Stimulated activated CD4-positive, alpha-beta T cell treated with anti-CD3 and anti-CD28 coated beads, Interleukin-15, amount 100 ng/mL, for 24 hours (primary cell): Measurements from ENCODE around the gene TRIP12.
"Not testable (repeated sequence)": the region's sequence is repeated elsewhere in the genome, so short reads cannot be mapped to it uniquely, and the experiment has no call there.

Source experiments
- DNase-seq: peaks from one replicate; pipeline ENCODE4 v3.0.0-alpha.2; 2020

The TRIP12 gene

DNA sequence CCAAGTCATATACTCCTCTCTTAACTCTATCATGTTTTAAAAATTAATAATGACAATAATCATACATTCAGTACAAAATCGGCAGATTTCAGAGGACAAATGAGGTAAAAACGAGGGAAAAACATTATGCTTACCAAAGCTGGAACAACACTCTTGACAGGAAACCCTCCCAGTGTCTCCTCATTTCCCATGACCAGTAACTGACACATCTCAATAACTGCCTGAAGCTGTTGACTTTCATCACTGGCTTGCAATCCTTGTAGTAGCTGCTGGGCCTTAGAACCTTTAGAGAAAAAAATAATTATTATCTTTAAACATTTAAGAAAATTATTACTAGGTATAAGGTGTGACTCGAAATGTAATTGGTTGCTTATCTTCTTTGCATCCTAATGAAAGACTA, 103.6 kb downstream of the TRIP12 start:
- no peak for DNase-seq

GRCh38 chr2:229815858-229816257, 106.0 kb downstream of the TRIP12 start:
- DNase-seq = no peak

- no peak for DNase-seq
Measured at GRCh38 chr2:229815342-229815741, 106.5 kb downstream of the TRIP12 start.

- no peak for DNase-seq
Measured at GRCh38 chr2:229810786-229811185, 111.0 kb downstream of the TRIP12 start.

- no peak for DNase-seq
Measured at GRCh38 chr2:229805559-229805958, 116.2 kb downstream of the TRIP12 start.

DNA sequence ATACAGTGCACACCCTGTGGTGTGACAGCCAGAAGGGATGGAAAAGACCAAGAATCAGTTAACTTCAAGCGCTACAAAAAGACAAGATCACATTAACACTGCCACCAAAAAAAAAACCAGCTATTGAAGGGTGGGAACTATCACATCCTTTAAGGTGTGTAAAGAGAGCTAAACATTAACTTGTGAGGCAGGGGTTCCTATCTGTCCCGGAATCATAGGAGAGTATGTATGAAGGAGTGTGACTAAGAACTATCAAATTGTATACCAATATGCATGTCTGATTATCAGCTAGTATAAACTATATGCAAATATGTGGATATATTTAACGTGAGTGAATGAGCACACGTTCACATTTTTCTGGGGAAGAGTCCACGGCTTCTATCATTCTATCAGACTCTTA, 119.0 kb downstream of the TRIP12 start:
- DNase-seq = no peak

DNA sequence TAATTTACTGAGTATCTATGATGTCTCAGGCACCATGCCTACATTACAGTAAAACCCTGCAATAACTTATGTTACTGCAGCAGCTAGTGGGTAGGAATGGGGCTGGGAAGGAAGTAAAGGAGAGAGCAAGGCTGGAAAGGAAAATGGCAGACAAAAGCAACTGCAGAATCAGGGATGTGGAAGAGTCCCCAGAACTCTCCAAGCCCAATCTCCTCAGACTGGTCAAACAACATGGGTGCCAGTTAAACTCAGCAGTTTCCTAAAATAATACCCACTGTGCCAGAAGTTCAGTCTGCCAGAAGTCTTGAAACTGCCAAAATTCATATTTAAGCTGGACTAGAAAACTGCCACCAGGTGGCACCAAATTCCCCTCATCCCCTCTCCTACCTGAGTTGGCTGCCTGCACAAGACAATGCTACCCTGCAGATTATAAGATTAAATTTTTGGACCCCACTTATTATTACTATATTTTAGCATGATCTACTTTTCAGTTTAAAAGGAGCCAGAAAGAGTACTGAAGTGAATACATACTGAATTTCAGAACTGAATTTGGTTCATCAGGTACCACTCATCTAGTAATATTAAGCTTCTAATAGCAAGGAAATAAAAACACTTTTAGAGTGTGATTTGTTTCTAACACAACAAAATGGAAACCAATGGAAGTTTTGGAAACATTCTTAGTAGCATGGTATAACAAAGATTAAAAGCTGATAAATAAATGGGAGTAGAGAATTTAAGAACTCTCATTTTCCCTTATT, 120.6 kb downstream of the TRIP12 start:
- DNase-seq = peak; percentile 78

- DNase-seq = no peak
Measured at GRCh38 chr2:229798446-229799155, 123.2 kb downstream of the TRIP12 start.

- no peak for DNase-seq
Measured at GRCh38 chr2:229795058-229795457, 126.8 kb downstream of the TRIP12 start.

GRCh38 chr2:229794636-229795035, 127.2 kb downstream of the TRIP12 start:
- no peak for DNase-seq

- DNase-seq = not testable (repeated sequence)
Measured at GRCh38 chr2:229786289-229786688, 135.5 kb downstream of the TRIP12 start.

DNA sequence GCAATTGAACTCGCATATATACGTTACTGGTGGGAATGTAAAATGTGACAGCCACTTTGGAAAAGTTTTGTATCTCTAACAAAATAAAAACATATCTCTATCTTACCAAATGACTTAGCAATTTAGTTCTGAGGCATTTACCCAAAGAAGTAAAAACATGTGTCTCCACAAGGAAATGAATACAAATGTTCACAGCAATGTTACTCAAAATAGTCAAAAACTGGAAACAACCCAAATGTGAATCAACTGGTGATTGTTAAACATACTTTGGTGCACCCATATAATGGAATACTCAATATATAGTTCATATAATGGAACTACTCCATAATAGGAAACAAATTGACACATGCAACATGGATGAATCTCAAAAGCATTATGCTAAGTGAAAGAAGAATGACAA, 137.0 kb downstream of the TRIP12 start:
- DNase-seq = no peak

DNA sequence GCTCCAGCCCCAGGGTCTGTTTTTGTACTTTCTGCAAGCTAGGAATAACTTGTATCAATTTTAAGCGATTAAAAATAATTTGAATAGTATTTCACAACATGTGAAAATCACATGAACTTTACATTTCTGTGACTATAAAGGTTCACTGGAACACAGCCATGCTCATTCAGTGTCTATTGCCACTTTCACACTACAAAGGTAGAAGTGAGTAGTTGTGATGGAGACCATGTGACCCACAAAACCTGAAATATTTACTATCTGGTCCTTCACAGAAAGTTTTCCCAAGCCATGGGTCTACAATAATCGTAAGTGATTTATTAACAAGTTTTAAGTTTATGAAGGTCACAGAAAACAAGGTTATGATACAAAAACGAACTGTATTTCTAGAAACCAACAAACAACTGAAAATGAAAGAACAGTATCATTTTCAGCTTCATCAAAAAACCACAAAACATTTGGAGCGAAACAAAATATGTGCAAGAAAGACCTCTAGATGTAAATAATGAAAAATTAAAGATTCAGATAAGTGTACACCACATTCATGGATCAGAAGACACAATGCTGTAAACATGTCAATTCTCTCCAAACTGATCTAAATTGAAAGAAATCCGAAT, 138.6 kb downstream of the TRIP12 start:
- no peak for DNase-seq

GRCh38 chr2:229780856-229781773, 140.7 kb downstream of the TRIP12 start:
- no peak for DNase-seq

DNA sequence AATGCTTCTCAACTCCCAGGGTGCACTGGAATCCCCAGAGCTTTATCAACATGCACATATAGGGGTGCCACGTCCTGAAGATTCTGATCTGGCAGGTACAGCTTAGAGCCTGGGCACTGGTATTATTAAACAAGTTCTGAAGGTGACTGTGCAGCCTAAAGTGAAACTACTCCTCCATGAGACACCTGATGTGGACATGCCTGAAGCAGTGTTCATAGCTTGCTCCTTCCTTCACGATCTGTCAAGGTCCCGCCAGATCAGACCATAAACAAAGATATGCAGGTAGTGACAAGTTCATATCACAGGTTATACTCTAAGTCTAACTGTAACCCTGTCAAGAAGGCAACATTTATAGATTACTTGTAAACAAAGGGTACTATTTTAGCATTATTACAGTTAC, 142.2 kb downstream of the TRIP12 start:
- DNase-seq = no peak

DNA sequence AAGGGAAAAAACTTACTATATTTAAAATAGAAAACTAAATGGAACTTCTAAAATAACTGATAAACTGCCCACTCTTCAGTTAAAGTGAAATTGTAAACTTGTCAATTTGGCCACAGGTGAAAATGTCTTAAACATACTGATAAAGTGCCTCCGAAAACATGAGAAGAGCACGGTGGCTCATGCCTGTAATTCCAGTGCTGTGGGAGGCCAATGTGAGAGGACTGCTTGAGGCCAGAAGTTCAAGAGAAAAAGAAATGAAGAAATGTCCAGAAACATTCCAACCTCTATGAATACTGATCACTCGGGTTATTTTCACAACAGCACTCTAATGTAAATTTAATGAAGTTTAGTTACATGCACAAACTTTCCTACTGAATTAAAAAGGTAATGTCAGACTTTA, 144.1 kb downstream of the TRIP12 start:
- no peak for DNase-seq

- no peak for DNase-seq
Measured at GRCh38 chr2:229775614-229776313, 146.0 kb downstream of the TRIP12 start.

- no peak for DNase-seq
Measured at GRCh38 chr2:229774237-229774636, 147.6 kb downstream of the TRIP12 start.

- no peak for DNase-seq
Measured at GRCh38 chr2:229768235-229768634, 153.6 kb downstream of the TRIP12 start.

DNA sequence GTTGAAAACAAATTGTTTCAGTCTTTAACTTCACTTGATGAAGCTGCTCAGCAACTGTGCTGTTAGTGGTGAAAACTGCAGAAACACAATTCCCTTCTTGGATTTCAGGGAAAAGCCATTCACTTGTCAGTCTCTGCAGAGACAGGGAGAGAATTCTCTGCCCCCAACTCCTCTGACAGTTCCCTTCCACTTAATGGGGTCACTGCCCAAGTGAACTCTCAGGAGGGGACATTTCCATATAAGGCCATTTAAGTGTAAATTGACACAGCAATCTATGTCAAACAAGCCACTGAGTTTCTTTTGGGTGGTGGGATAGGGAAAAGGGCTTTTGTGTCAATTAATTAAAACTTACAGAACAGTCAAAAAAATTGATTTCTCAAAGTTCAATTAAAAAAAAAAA, 156.1 kb downstream of the TRIP12 start:
- DNase-seq = no peak

- DNase-seq = no peak
Measured at GRCh38 chr2:229761663-229762062, 160.1 kb downstream of the TRIP12 start.

DNA sequence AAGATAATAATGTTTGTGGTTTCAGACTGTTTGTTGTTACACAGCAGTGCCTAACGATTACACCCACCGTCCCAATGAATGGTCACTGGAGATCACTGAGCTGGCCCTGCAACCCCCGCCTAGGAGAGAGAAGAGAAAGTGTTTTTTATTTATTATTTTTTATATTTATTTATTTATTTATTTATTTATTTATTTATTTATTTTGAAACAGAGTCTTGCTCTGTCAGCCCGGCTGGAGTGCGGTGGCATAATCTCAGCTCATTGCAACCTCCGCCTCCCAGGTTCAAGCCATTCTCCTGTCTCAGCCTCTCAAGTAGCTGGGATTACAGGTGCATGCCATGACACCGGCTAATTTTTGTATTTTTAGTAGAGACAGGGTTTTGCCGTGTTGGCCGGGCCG, 164.3 kb downstream of the TRIP12 start:
- DNase-seq = not testable (repeated sequence)
